DND-41 (cell line): ENCODE measurements around the gene PDE1C.

Experiments
- ATAC-seq: fragments of 200-7000 bp; cut with Tn5 transposase; 3 replicates; pipeline ENCODE4 v1.9.1; 2021; ENCODE audit warnings: low read depth; ENCODE audit not compliant: insufficient read depth
- DNase-seq: peaks from one replicate; pipeline ENCODE4 v3.0.0-alpha.2; 2020
- H2AFZ ChIP-seq: 2 replicates; pipeline ENCODE4 v1.6.0; 2012; ENCODE audit warnings: low read depth, low read length
- H3K27ac ChIP-seq: 2 replicates; pipeline ENCODE4 v1.5.1; 2012; ENCODE audit warnings: low read length, inconsistent platforms
- H3K27me3 ChIP-seq: fragments of 200-600 bp; sonication (generic); 2 replicates; pipeline ENCODE4 v1.6.0; 2012; ENCODE audit warnings: low read length, mild to moderate bottlenecking, inconsistent platforms; ENCODE audit not compliant: insufficient read depth, poor library complexity
- H3K36me3 ChIP-seq: 2 replicates; pipeline ENCODE4 v1.5.1; 2012; ENCODE audit warnings: low read length, inconsistent platforms; ENCODE audit not compliant: insufficient read depth
- H3K4me1 ChIP-seq: 2 replicates; pipeline ENCODE4 v1.5.1; 2012; ENCODE audit warnings: mild to moderate bottlenecking, low read length; ENCODE audit not compliant: insufficient read depth
- H3K4me2 ChIP-seq: 2 replicates; pipeline ENCODE4 v1.6.0; 2012; ENCODE audit warnings: mild to moderate bottlenecking, moderate library complexity, low read length, inconsistent platforms; ENCODE audit not compliant: insufficient read depth
- H3K4me3 ChIP-seq, 2 experiments: fragments of 200-600 bp in 1 of 2; shearing (Covaris generic) in 1 of 2; 2 replicates each; pipeline ENCODE4 v1.5.1; 2012 to 2016; ENCODE audit warnings: inconsistent platforms in 2 of 2, low read length in 2 of 2, mild to moderate bottlenecking in 2 of 2, low read depth in 1 of 2, moderate library complexity in 1 of 2
- H3K79me2 ChIP-seq: 2 replicates; pipeline ENCODE4 v1.6.0; 2012; ENCODE audit warnings: low read length, inconsistent platforms; ENCODE audit not compliant: insufficient read depth
- H3K9ac ChIP-seq: 2 replicates; pipeline ENCODE4 v1.6.0; 2012; ENCODE audit warnings: low read depth, mild to moderate bottlenecking, inconsistent platforms, low read length, moderate library complexity
- H3K9me3 ChIP-seq: 2 replicates; pipeline ENCODE4 v1.5.1; 2012; ENCODE audit warnings: low read length, moderate library complexity, mild to moderate bottlenecking, inconsistent platforms; ENCODE audit not compliant: insufficient read depth, severe bottlenecking
- H4K20me1 ChIP-seq: 2 replicates; pipeline ENCODE4 v1.6.0; 2012; ENCODE audit warnings: low read length; ENCODE audit not compliant: insufficient read depth
- EZH2 ChIP-seq: IDR thresholded peaks from 3 replicates; pipeline ENCODE4 v1.6.1; 2012; ENCODE audit warnings: borderline replicate concordance, low read depth, mild to moderate bottlenecking, moderate library complexity, low read length, inconsistent platforms; ENCODE audit not compliant: severe bottlenecking
- TF ChIP-seq, protein P1 (sequence below): IDR thresholded peaks from 2 replicates; pipeline ENCODE4 v1.5.1; 2012; ENCODE audit warnings: borderline replicate concordance, low read length, moderate library complexity, mild to moderate bottlenecking; ENCODE audit not compliant: poor library complexity, severe bottlenecking; ENCODE audit errors: extremely low read depth

The PDE1C gene

DNA sequence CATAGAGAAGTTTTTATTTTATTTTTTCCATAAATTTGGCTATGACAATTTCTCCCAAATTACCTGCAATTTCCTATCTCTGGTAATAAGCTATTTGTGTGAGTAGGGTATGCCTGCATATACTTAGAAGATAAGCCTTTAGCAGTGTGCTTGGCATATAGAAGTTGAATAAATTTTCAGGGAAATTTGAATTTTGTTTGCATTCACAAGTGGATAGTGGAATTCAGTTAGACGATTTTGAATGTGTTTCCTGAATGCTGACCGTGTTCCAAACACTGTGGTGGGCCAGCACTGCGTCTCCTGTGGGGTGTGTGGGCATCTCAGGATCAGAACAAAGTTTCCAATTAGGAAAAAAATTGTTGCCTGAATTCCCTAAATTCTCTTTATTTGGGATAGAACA, 283.9 kb downstream of the PDE1C start:
- Histone ChIP-seq H3K9me3 (no peaks in the 10 kb centered on the region), H4K20me1 (no peaks in the 10 kb centered on the region), H3K4me2 (no peak overlapping the region), H3K4me3 (no peak overlapping the region), H2AFZ (no peak overlapping the region), H3K9ac (no peak overlapping the region), H3K27ac (no peak overlapping the region), H3K36me3 (no peaks in the 10 kb centered on the region), H3K79me2 (no peaks in the 10 kb centered on the region), H3K27me3 (no peaks in the 10 kb centered on the region), H3K4me1 (no peaks in the 10 kb centered on the region)
- no peak for ATAC-seq
- no peak for DNase-seq
- TF ChIP-seq EZH2: no peak
- TF ChIP-seq, protein P1, sequence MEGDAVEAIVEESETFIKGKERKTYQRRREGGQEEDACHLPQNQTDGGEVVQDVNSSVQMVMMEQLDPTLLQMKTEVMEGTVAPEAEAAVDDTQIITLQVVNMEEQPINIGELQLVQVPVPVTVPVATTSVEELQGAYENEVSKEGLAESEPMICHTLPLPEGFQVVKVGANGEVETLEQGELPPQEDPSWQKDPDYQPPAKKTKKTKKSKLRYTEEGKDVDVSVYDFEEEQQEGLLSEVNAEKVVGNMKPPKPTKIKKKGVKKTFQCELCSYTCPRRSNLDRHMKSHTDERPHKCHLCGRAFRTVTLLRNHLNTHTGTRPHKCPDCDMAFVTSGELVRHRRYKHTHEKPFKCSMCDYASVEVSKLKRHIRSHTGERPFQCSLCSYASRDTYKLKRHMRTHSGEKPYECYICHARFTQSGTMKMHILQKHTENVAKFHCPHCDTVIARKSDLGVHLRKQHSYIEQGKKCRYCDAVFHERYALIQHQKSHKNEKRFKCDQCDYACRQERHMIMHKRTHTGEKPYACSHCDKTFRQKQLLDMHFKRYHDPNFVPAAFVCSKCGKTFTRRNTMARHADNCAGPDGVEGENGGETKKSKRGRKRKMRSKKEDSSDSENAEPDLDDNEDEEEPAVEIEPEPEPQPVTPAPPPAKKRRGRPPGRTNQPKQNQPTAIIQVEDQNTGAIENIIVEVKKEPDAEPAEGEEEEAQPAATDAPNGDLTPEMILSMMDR: no peak

DNA sequence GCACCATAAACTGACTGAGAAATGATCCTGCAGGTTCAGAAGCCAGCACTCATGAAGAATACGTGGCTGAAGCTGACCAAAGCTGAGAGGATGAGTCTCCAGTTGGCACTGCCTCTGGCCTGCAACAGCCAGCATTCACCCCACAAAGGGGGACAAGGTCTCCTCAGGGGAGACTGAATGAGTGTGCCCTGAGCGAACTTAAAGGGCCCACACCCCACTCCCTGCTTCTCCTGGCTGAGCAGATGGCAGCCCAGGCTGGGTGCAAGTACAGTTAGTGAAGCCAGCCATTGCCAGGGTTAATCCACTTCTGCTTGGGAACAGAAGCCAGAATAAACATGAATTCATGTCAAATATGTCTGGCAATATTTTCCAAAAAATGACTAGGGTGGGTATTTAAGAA, 285.1 kb downstream of the PDE1C start:
- no peaks in the 10 kb centered on the region for H4K20me1 ChIP-seq
- no peaks in the 10 kb centered on the region for H3K9me3 ChIP-seq
- H3K4me2 ChIP-seq: no peak overlapping the region
- H3K9ac ChIP-seq: no peak overlapping the region
- H3K27me3 ChIP-seq: no peaks in the 10 kb centered on the region
- no peak for TF ChIP-seq EZH2
- TF ChIP-seq, protein P1: no peak
- H3K36me3 ChIP-seq: no peaks in the 10 kb centered on the region
- H3K27ac ChIP-seq: no peak overlapping the region
- no peaks in the 10 kb centered on the region for H3K4me1 ChIP-seq
- no peak overlapping the region for H2AFZ ChIP-seq
- ATAC-seq (no peak), DNase-seq (no peak)
- no peaks in the 10 kb centered on the region for H3K79me2 ChIP-seq
- no peak overlapping the region for H3K4me3 ChIP-seq

DNA sequence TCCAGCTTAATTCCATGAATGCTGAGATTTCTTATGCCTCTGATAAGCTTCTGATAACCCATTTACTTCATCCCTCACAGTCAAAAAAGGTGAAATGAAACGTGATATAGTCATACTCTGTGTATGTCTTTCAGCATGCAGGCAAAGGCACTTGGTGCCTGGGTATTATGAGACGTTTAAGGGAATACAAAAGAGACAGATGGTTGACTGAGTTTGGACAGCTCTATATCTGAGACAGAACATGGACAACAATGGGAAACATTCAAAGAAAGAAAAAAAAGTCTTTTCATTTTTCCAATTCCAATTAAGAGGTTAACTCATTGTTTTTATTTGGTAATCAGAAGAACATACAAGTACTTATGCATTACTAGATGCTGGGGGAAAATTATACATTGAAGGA, 287.0 kb downstream of the PDE1C start:
- Histone ChIP-seq H3K4me2 (no peak overlapping the region), H3K9ac (no peak overlapping the region), H2AFZ (no peak overlapping the region), H3K9me3 (no peaks in the 10 kb centered on the region), H3K36me3 (no peaks in the 10 kb centered on the region), H4K20me1 (no peaks in the 10 kb centered on the region), H3K79me2 (no peaks in the 10 kb centered on the region), H3K27me3 (no peaks in the 10 kb centered on the region), H3K4me1 (no peaks in the 10 kb centered on the region), H3K27ac (no peak overlapping the region), H3K4me3 (no peak overlapping the region)
- ATAC-seq (no peak), DNase-seq (no peak)
- TF ChIP-seq, protein P1: no peak
- TF ChIP-seq EZH2: no peak
